ENCODE results near the gene PLEKHG4B. TPM values are rescaled to one million over a fixed set of nuclear protein-coding genes. Genes with fewer than 3 reads are reported as not detected.

Gene PLEKHG4B
- total RNA-seq, 1 experiment from 2014 or later = 0.02 TPM

DNA sequence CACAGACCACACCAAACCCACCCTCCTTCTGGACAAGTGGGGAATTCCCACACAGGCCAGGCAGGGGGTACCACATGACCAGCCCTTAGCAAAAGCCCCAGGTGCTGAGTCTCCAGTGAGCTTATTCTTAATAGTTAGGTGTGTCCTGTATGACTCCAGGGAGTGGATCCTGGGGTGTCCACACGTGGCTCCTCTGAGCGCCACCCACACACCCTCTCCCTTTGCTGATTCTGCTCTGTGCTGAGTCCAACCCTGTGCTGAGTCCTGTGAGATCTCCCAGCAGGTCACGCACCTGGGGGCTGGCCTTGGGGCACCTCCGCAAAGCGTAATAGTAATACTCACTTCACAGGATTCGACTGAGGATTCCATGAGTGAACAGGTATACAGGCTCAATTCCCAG, 112.0 kb downstream of the PLEKHG4B start:
- DNase-seq (ENCODE audit: low read depth, low spot score) (no peak), ATAC-seq (no peak)
- POLR2A ChIA-PET = no interaction called here
- H3K27me3 ChIP-seq (ENCODE audit: insufficient read depth, low read length) = no peaks in the 10 kb centered on the region
- no peak overlapping the region for H2AFZ ChIP-seq (ENCODE audit: low read depth, low read length, poor library complexity, severe bottlenecking)
- H3K79me2 ChIP-seq (ENCODE audit: insufficient read depth, low read length) = peaks cover 20% of the 10 kb centered on the region; the same call in 1 of the 2 replicates
- intact Hi-C loops (cut with micrococcal nuclease) = no loop called here
- TF ChIP-seq RAD21 (IDR thresholded peaks at IDR 0.05; ENCODE audit: low read depth) = no peak
- TF ChIP-seq REST (IDR thresholded peaks at IDR 0.05; ENCODE audit: low read depth) = no peak
- no peak overlapping the region for H3K27ac ChIP-seq (ENCODE audit: low read depth, low read length)
- no peaks in the 10 kb centered on the region for H3K9me3 ChIP-seq (ENCODE audit: control insufficient read depth in 1 of 2, insufficient read depth in 1 of 2, low read depth in 1 of 2, low read length in 2 of 2)
- no peaks in the 10 kb centered on the region for H3K9me2 ChIP-seq (ENCODE audit: insufficient read depth)
- BruUV-seq (replicated peaks) = no TSS peak
- RAD21 ChIA-PET (ENCODE audit: low non-redundant PET in 1 of 2, low total read pairs in 2 of 2, uncharacterized antibody in 2 of 2, unreplicated experiment in 2 of 2) = no interaction called here
- H3K4me2 ChIP-seq (ENCODE audit: low read length) = no peak overlapping the region
- H3K9ac ChIP-seq (ENCODE audit: low read length) = no peak overlapping the region
- H4K20me1 ChIP-seq (ENCODE audit: insufficient read depth) = no peaks in the 10 kb centered on the region
- CTCF ChIA-PET = no interaction called here
- no peaks in the 10 kb centered on the region for H3K4me1 ChIP-seq (ENCODE audit: control insufficient read depth in 1 of 2, insufficient read depth in 2 of 2, low read length in 2 of 2)
- H3K4me3 ChIP-seq (replicated peaks in 1 of 2; ENCODE audit: low read depth in 1 of 2, low read length in 2 of 2) = no peak overlapping the region
- H3K36me3 ChIP-seq (ENCODE audit: control insufficient read depth in 1 of 2, insufficient read depth in 2 of 2, low read length in 2 of 2) = peaks cover 0 to 7% of the 10 kb centered on the region in 2 experiments; a peak in 2 of 4 replicates

DNA sequence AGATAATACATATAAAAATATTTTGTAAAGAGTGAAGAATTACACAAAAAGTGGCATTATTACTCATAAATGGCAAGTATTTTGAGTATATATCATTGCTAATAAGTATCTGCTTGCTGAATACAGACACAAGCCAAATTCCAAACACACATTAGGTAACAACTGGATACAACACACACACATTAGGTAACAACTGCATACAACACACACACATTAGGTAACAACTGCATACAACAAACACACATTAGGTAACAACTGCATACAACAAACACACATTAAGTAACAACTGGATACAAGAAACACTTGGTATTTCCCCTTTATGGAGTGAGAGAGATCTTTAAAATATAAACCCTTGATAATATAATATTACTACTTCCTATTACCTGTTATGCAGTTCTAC, 112.5 kb downstream of the PLEKHG4B start:
- H2AFZ ChIP-seq (ENCODE audit: low read depth, low read length, poor library complexity, severe bottlenecking) = no peak overlapping the region
- H3K27ac ChIP-seq (ENCODE audit: low read depth, low read length) = no peak overlapping the region
- H4K20me1 ChIP-seq (ENCODE audit: insufficient read depth) = no peaks in the 10 kb centered on the region
- ChIA-PET RAD21 (ENCODE audit: low non-redundant PET in 1 of 2, low total read pairs in 2 of 2, uncharacterized antibody in 2 of 2, unreplicated experiment in 2 of 2) (no interaction called here), POLR2A (no interaction called here), CTCF (no interaction called here)
- no peak overlapping the region for H3K4me3 ChIP-seq (replicated peaks in 1 of 2; ENCODE audit: low read depth in 1 of 2, low read length in 2 of 2)
- no TSS peak for BruUV-seq (replicated peaks)
- peaks cover 0 to 7% of the 10 kb centered on the region in 2 experiments; a peak in 2 of 4 replicates for H3K36me3 ChIP-seq (ENCODE audit: control insufficient read depth in 1 of 2, insufficient read depth in 2 of 2, low read length in 2 of 2)
- no peak overlapping the region for H3K9ac ChIP-seq (ENCODE audit: low read length)
- no peaks in the 10 kb centered on the region for H3K27me3 ChIP-seq (ENCODE audit: insufficient read depth, low read length)
- no peaks in the 10 kb centered on the region for H3K4me1 ChIP-seq (ENCODE audit: control insufficient read depth in 1 of 2, insufficient read depth in 2 of 2, low read length in 2 of 2)
- DNase-seq (ENCODE audit: low read depth, low spot score) (no peak), ATAC-seq (no peak)
- H3K79me2 ChIP-seq (ENCODE audit: insufficient read depth, low read length) = peaks cover 20% of the 10 kb centered on the region; the same call in 1 of the 2 replicates
- intact Hi-C loops (cut with micrococcal nuclease) = no loop called here
- no peak overlapping the region for H3K4me2 ChIP-seq (ENCODE audit: low read length)
- TF ChIP-seq RAD21 (IDR thresholded peaks at IDR 0.05; ENCODE audit: low read depth) = no peak
- no peak for TF ChIP-seq JUND (IDR thresholded peaks at IDR 0.05)
- TF ChIP-seq ZNF274 (IDR thresholded peaks at IDR 0.05; ENCODE audit: low read depth, low read length) = no peak
- no peaks in the 10 kb centered on the region for H3K9me2 ChIP-seq (ENCODE audit: insufficient read depth)
- H3K9me3 ChIP-seq (ENCODE audit: control insufficient read depth in 1 of 2, insufficient read depth in 1 of 2, low read depth in 1 of 2, low read length in 2 of 2) = no peaks in the 10 kb centered on the region

Measured in HCT116 (cell line).